Activated effector memory CD4-positive, alpha-beta T cell treated with anti-CD3 and anti-CD28 coated beads, Interleukin-2, amount 50 U/mL, for 16 hours (primary cell): ENCODE results near the gene CDRT4.

Experiments
- DNase-seq: peaks from one replicate; pipeline ENCODE4 v3.0.0-alpha.2; 2020

Gene CDRT4

DNA sequence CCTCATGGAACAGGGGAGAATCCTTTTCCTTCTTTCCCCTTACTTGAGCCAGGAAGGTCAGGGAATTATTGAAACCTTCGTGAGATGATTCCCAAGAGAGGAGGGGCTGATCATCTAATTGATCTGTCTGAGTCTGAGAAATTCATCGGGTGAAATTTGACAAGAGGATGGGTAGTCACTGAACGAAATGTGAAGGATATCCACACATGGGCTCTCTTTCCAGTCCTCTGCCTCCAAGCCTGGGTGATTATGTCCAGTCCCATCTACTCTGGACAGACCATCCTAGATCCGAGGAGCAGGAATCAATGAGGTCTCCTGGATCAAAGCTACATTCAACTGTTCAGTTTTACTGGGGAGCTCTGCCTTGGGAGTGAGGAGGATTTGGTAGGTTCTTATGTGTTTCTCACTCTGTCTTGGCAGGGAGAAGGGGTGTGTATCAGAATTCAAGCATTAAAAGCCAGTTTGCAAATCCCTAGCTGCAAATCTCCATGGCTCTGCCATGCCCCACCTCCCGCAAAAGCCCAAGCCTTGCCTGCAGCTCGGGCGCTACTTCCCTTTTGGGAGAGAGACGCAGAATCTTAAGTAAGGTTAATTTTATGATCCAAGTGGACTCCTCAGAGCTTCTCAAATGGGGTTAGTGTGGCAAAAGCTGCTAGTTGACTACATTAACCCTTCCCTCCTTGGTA is 78.9 kb downstream of the CDRT4 start:
- no peak for DNase-seq

GRCh38 chr17:15386083-15386482 is 81.3 kb downstream of the CDRT4 start:
- DNase-seq: no peak
